ENCODE results near the gene SMIM14. TPM values are rescaled to one million over a fixed set of nuclear protein-coding genes. Genes with fewer than 3 reads are reported as not detected.
"Not testable (repeated sequence)": the region's sequence is repeated elsewhere in the genome, so short reads cannot be mapped to it uniquely, and the experiment has no call there.

Gene SMIM14
- total RNA-seq, 1 donor from 2014 or later: 20.9 TPM

- no peak for DNase-seq
These were observed 109.1 kb downstream of the SMIM14 start for GRCh38 chr4:39529534-39529933.

DNA sequence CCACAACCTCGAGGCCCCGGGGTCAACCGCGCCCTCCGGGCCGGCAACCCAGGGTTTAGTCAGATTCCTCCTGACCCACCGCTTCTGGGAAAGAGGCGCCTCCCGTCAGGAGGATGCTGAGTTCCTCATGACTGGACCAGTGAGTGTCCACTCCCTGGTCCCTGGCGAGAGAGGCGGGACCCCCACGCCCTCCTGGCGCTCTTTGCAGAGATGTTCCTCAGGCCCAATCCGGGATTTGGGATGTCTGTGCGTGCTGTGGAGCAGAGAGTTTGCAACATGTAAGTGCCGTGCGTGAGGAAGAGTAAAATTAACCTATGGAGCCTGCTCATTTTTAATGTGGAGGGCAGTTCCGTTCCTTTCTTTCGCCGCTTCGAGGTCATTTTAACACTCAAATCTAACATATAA, 110.6 kb downstream of the SMIM14 start:
- peak; percentile 64 for DNase-seq

DNA sequence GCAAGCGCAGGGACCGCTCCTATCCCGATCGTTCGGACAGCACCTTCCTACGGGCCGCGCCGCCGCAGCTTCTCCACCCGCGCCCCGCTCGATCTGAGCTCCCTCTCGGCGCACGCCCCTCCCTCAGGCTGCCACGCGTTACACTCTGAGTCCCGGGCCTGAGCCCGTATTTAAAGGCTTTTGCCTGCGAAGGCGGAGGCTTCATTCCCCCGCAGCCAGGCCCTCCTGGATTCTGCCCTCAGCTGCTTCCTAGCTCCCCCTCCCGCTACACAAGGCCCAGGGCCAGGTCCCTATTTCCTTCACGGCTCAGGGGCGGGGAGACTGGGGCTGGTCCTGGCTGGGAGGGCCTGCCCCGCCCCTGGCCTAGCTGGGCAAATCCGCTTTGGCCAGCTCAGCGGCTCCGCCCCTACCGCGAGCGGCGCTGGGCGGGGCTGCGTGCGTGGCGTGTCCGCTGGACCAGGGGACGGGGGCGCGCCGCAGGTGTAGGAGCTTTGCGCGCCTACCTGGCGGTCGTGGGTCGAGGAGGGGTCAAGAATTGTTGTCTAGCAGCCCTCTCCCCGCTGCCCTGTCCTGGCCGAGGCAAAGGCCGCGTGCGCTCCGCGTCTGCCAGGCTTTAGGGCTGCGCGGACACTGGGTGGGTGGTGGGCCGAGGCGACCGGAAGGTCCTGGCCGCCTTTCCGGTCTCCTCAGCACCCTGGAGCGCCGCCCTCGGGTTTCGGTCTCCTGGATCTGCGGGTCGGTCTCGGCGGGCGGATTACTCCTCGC, 111.2 kb downstream of the SMIM14 start, which contains the start of gene UGDH:
UGDH (minus strand) TSS at position 144 of the 765 bp plus-strand sequence. CDS start 5,927 bp downstream, outside the sequence.
- peak; percentile 99 for DNase-seq

- DNase-seq: no peak
These were observed 111.8 kb downstream of the SMIM14 start for GRCh38 chr4:39526765-39527295.

- DNase-seq: peak; percentile 13
These were observed 112.6 kb downstream of the SMIM14 start for GRCh38 chr4:39525822-39526690.

GRCh38 chr4:39524161-39524957, 114.3 kb downstream of the SMIM14 start:
- no peak for DNase-seq

DNA sequence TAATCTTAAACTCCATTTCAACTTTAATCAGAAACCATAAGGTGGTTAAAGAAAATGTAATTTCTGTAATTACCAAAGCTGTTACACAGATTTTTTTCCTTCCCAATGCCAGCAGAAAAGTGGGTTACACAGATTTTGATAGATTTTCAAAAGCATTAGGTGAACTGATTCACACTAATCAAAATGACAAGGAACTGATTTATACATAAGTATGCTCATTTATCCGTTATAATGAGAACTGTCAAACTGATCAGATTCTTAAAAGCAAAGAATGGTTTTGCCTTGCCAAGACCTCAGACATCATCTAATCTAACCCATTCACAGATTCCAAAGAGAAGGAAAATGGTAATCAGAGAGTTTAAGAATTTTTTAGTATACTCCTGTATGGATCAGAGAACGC, 116.6 kb downstream of the SMIM14 start:
- DNase-seq: no peak

GRCh38 chr4:39521253-39521919, 117.3 kb downstream of the SMIM14 start:
- peak; percentile 19 for DNase-seq

- no peak for DNase-seq
These were observed 120.2 kb downstream of the SMIM14 start for GRCh38 chr4:39518484-39518883.

GRCh38 chr4:39516407-39516966, 122.2 kb downstream of the SMIM14 start:
- DNase-seq: no peak

DNA sequence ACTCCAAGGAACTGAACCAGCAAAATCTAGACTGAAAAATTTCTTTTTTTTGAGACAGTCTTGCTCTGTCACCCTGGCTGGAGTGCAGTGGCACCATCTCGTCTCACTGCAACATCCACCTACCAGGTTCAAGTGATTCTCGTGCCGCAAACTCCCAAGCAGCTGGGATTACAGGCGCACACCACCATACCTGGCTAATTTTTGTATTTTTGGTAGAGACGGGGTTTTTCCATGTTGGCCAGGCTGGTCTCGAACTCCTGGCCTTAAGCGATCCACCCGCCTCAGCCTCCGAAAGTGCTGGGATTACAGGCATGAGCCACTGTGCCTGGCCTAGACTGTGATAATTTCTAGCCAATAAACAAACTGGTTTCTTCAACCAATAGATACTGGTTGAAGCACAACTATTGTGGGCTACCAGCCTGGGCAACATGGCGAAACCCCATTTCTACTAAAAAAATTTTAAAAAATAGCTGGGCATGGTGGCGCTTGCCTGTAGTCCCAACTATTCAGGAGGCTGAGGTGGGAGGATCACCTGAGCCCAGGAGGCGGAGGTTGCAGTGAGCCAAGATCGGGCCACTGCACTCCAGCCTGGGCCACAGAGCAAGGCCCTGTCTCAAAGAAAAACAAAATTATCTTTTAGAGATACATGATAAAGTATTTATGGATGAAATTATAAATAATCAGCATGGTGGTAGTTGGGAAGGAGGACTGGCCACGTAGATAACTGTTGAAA, 122.8 kb downstream of the SMIM14 start:
- DNase-seq: not testable (repeated sequence)

GRCh38 chr4:39514888-39515401, 123.7 kb downstream of the SMIM14 start:
- DNase-seq: no peak

DNA sequence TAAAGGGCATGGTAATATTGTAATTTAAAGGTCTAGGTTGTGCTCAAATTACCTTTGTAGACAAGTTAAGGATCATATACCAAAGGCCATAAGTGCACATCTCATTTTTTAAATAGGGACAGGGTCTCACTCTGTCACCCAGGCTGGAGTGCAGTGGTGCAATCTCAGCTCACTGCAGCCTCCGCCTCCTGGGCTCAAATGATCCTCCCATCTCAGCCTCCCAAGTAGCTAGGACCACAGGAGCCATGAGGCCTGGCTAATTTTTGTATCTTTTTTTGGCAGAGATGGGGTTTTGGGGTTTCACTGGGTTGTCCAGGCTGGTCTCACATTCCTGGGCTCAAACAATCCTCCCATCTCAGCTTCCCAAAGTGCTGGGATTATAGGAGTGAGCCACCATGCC, 124.4 kb downstream of the SMIM14 start:
- DNase-seq: not testable (repeated sequence)

- no peak for DNase-seq
These were observed 128.2 kb downstream of the SMIM14 start for GRCh38 chr4:39510348-39510929.

DNA sequence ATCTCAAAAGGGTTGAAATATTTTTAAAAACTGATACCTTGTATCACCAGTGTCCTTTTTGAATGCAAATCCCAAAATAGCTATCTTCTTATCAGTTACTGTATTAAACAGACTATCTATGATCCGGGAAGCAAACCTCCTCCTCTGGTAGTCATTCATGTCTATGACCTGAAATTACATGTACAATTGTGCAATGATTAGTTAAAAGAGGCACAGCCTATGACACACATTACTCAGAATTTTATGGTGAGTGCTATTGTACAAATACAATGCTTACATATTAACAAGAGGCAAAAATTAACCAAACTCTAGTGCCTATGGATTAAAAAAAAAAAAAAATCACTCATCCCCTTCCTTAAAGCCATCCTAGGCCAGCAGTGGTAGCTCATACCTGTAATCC, 133.1 kb downstream of the SMIM14 start:
- no peak for DNase-seq

GRCh38 chr4:39504538-39504937, 134.1 kb downstream of the SMIM14 start:
- no peak for DNase-seq

GRCh38 chr4:39502664-39503035, 136.0 kb downstream of the SMIM14 start:
- DNase-seq: not testable (repeated sequence)

DNA sequence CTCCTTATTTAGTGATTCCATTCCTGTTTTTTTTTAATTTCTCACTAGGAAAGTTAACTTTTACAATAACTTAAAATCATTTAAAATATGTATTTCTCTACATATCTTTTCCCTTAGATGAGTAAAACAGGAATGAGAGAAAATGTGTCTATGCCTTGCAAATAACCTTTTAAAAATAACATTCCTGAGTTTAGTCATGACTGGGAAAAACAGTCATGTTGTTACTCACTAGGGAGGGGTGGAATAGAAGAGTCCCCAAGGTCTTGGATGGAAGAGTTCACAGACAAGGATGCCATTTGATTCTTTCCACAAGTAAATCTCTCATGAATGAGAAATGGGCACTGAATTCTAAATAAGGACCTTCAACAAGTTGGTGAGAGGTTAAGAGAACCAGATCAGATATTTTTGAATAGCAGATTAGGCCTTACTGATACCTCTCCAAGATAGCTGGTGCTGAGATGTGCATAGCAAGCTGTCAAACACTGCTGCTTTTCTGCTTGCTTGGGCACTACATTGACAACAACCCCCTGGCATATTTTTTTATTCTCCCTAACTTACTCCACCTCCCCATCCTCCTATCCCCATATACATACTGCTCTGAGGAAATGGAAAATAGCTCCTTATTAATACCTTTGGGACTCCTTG, 136.5 kb downstream of the SMIM14 start:
- no peak for DNase-seq

GRCh38 chr4:39498727-39499020, 140.0 kb downstream of the SMIM14 start:
- DNase-seq: no peak

All from dermis blood vessel endothelial cell (primary cell).